ENCODE data around the gene UBC.
"Not testable (repeated sequence)": the region's sequence is repeated elsewhere in the genome, so short reads cannot be mapped to it uniquely, and the experiment has no call there.

The UBC gene

GRCh38 chr12:124930586-124930985, 16.1 kb upstream of the UBC start:
- no peak for DNase-seq (ENCODE audit: low read depth)

GRCh38 chr12:124929649-124930419, 15.4 kb upstream of the UBC start:
- DNase-seq (ENCODE audit: low read depth): no peak

DNA sequence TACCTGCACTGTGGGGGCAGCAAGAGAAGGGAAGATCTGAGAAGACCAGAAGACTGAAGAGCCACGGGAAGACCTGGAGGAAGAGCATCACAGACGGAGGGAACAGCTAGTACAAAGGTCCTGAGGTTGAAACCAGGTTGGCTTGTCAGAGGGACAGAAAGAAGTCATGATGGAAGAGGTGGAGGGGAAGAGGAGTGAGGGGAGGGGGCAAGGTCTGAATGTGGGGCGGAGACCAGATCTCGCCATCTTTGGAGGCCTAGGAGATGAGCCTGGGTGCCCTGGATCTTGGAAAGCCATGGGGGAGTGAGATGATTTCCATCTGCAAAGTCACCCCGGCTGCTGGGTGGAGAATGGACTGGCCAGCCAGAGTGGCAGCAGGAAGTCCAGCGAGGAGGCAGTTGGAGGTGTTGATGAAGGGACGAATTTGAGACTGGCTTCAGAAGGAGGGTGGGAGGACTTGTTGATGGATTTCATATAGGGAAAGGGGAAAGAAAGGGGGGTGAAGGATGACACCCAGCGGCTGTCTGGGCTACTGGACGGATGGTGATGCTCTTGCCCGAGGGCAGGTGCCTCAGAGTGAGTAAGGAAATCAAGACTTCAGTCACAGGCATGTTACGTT, 14.6 kb upstream of the UBC start:
- DNase-seq (ENCODE audit: low read depth): no peak

DNA sequence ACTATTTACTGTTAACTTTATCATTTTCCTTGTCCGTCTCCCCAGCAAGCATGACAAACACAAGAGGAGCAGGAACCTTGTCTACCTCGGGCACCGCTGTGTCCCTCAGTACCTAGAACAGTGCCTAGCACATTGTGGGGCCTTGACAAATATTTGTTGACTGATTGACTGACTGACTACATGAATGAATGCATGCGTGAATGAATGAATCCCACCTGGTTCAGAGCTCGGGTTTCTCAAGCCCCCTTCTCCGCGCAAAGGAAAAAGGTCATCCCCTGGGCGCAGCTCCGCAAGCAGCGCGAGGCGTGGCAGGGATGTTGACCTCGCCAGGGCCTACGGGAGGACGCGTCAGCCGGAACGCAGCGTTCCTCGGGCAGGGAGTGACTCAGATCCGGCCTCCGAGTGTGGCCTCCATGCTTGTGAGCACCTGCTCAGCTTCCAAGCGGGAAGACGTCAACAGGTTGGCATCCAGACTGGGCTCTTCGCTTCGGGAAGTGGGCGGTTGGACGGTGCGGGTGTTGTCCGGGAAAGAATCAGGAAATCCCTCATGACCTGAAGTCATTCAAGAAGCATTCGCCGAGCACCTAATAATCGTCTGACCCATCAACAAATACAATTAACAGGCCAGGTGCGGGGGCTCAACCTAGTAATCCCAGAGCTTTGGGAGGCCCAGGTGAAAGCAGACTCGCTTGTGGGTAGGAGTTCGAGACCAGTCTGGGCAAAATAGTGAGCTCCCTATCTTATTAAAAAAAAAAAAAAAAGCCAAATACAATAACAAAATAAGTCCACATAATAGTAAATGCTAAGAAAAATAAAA, 13.9 kb upstream of the UBC start:
- DNase-seq (ENCODE audit: low read depth): no peak

- DNase-seq (ENCODE audit: low read depth): peak; percentile 85
Measured at GRCh38 chr12:124927201-124928094, 13.0 kb upstream of the UBC start.

DNA sequence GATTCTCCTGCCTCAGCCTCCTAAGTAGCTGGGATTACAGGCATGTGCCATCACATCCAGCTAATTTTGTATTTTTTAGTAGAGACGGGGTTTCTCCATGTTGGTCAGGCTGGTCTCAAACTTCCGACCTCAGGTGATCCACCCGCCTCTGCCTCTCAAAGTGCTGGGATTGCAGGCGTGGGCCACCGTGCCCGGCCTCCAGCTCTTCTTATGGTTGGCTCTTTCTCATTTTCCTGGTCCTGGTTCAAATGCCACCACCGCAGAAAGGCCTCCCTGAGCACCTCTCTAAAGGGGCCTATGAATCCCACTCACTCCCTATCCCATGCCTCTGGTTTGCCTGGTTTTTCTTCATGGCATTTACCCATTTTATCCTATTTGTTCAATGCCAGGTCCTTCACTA, 11.3 kb upstream of the UBC start:
- not testable (repeated sequence) for DNase-seq (ENCODE audit: low read depth)

DNA sequence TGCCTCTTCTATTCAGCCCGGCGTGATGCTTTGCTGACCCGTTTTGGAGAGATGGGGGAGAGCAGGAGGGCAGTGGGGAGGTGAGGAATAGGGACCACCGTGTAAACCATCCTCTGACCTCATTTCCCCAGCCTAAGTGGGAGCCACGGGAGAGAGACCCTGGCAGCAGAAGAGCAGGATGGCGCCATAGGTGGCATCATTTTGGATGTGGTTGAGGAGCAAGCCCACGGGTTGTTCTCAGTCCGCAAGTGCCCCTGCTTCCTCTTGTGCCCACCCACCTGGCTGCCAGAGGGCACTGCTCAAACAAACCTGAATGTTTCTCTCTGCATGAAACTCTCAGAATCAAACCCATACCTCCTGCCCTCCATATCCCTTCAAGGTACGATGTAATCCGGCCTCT, 10.7 kb upstream of the UBC start:
- no peak for DNase-seq (ENCODE audit: low read depth)

DNA sequence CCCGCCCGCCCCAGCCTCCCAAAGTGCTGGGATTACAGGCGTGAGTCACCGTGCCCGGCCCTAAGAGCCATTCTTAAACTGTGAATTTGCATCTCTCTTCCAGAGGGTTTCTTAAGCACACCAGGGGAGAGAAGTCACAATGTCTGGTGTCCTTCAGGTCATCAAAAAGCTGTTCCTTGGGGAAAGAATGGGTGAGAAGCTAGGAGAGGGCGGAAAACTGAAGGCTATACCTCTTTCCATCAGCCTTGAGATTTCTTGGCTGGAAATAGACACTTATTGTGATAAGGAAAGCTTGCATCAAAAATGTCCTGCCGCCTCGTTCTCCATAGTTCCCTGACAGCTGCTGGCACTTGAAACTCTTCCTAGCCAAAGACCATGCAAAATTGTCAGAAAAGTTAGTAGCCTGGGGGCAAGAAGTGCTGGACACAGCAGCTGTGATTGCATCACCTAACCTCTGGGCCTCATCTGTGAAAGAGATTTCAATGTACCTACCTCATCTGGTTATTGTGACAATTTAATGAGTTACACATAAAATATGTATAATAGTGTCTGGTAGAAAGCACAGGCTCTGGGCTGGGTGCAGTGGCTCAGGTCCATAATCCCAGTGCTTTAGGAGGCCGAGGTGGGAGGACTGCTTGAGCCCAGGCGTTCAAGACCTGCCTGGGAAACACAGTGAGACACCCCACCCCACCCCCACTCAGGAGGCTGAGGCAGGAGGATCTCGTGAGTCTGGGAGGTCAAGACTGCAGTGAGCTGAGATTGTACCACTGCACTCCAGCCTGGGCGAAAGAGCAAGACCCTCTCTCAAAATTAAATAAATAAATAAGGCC, 9.7 kb upstream of the UBC start:
- no peak for DNase-seq (ENCODE audit: low read depth)

- peak; percentile 51 for DNase-seq (ENCODE audit: low read depth)
Measured at GRCh38 chr12:124921200-124922031, 7.0 kb upstream of the UBC start.

GRCh38 chr12:124920353-124920935, 6.0 kb upstream of the UBC start:
- no peak for DNase-seq (ENCODE audit: low read depth)

DNA sequence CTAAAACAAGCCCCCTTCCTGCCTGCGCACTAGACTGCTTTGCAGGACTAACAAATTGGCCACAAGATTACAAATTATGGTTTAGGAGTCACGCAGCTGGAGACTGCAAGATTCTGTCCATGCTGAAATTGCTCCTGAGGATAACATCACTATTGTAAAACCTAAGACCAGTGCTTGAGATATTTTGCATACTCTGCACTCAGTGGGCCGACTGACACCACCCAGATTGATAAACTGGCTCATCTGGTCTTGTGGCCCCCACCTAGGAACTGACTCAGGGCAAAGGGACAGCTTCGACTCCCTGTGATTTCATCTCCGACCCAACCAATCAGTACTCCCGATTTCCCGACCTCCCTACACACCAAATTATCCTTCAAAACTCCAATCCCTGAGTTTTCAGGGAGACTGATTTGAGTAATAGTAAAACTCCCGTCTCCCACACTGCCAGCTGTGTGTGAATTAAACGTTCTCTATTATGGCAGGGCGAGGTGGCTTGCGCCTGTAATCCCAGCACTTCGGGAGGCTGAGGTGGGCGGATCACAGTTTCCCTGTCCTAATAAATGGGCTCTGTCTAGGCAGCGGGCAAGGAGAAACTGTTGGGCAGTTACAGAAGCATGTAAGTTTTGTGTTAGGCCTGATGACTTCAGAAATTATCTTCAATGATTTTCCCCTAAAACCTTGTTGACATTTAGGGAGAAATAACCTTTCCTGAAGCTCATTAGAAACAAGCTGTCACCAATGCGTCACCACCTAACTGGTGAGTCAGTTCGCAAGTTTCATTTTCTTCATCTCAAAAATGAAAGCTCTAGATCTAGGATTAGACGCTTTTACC, 5.3 kb upstream of the UBC start:
- DNase-seq (ENCODE audit: low read depth): peak; percentile 50

- not testable (repeated sequence) for DNase-seq (ENCODE audit: low read depth)
Measured at GRCh38 chr12:124918622-124918988, 4.2 kb upstream of the UBC start.

- DNase-seq (ENCODE audit: low read depth): no peak
Measured at GRCh38 chr12:124917841-124918621, 3.6 kb upstream of the UBC start.

- peak; percentile 82 for DNase-seq (ENCODE audit: low read depth)
Measured at GRCh38 chr12:124917135-124917840, 2.8 kb upstream of the UBC start.

DNA sequence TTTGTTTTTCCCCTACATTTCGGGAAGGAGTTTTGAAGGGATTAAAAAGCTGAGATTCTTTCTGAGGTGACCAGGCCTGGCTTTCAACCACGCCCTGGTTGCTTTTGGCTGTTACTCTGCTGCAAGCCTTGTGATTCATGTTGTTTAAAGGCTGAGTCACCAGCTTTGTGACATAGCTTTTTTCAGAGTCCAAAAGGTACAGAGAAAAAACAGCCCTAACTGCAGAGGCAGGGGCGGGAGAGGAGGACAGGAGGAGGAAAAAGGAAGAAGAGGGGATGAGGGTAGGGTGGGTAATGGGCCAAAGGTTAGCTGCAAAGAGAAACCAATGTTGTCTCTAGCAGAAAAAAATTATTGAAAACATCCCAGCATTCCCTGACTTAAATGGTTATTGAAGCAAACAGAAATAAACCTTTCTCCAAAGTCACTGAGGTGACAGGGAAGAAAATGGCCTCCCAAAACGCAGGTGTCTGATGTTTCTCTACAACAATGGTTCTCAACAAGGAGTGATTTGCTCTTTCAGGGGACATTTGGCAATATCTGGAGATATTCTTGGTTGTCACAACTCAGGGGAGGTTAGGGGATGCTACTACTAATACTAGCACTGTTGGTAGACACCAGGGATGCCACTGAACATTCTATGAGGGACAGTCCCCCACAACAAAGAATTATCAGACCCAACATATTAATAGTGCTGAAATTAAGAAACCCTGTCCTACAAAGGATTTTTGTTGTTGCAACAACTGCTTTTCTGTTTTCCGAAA, 2.1 kb upstream of the UBC start:
- peak; percentile 44 for DNase-seq (ENCODE audit: low read depth)
